Right lobe of liver (tissue), 4 donors: Measurements from ENCODE around the gene MAP3K20.

ENCODE experiments used
- POLR2A ChIP-seq: fragments of 450-650 bp; IDR thresholded peaks from one replicate; pipeline ENCODE4 v1.6.1; 2017; ENCODE audit warnings: antibody characterized with exemption, mild to moderate bottlenecking
- TF ChIP-seq, protein P1 (sequence below), 4 donors: fragments of 200-600 bp in 3 of 4; fragments of 450-650 bp in 1 of 4; IDR thresholded peaks; one replicate each; pipeline versions ENCODE4 v1.5.1 to v1.8.0; 2016 to 2022; ENCODE audit warnings: antibody characterized with exemption in 4 of 4, mild to moderate bottlenecking in 2 of 4
- donor health status: DM: no; HTN: no; CAD: no.
- donor health status: DM: no; HTN: no; CAD: no.
- donor health status: DM: no; HTN: yes; CAD: no.

DNA sequence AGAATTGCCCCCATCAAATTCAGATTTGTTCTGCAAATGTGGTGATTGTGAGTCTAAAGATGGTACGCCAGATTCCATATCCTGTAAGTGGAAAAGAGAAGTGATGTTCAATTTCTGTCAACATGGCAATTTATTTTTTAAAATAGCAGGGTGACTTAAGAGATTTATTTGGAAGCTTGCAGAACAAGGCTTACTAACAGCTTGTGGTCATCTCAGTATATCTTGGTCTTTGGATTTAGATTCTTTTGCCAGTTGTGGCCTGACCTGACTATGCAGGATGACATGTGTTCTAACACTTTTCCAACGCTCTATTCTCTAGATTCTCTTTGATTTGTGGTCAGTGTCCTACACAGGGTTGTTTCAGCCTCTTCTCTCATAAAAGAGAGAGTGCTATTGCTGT lies 74.4 kb downstream of the MAP3K20 start:
- TF ChIP-seq, protein P1, sequence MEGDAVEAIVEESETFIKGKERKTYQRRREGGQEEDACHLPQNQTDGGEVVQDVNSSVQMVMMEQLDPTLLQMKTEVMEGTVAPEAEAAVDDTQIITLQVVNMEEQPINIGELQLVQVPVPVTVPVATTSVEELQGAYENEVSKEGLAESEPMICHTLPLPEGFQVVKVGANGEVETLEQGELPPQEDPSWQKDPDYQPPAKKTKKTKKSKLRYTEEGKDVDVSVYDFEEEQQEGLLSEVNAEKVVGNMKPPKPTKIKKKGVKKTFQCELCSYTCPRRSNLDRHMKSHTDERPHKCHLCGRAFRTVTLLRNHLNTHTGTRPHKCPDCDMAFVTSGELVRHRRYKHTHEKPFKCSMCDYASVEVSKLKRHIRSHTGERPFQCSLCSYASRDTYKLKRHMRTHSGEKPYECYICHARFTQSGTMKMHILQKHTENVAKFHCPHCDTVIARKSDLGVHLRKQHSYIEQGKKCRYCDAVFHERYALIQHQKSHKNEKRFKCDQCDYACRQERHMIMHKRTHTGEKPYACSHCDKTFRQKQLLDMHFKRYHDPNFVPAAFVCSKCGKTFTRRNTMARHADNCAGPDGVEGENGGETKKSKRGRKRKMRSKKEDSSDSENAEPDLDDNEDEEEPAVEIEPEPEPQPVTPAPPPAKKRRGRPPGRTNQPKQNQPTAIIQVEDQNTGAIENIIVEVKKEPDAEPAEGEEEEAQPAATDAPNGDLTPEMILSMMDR (IDR thresholded peaks at IDR 0.05) = no peak
- TF ChIP-seq POLR2A = no peak
